HG03066 (cell line): ENCODE results near the gene CFHR2.

ENCODE experiments used
- ATAC-seq: cut with Tn5 transposase; IDR thresholded peaks from one replicate; pipeline ENCODE4 v1.9.1; 2021; ENCODE audit warnings: low read depth; ENCODE audit not compliant: unreplicated experiment

The CFHR2 gene

GRCh38 chr1:196997423-196997822 is 53.9 kb downstream of the CFHR2 start:
- ATAC-seq: no peak

- no peak for ATAC-seq
Measured at GRCh38 chr1:197001828-197002227, 58.3 kb downstream of the CFHR2 start.

- no peak for ATAC-seq
Measured at GRCh38 chr1:197003132-197003531, 59.6 kb downstream of the CFHR2 start.

GRCh38 chr1:197008861-197009260 is 65.3 kb downstream of the CFHR2 start:
- ATAC-seq: no peak
